ENCODE data around the gene DDX60.
"Not testable (repeated sequence)": the region's sequence is repeated elsewhere in the genome, so short reads cannot be mapped to it uniquely, and the experiment has no call there.

The DDX60 gene

DNA sequence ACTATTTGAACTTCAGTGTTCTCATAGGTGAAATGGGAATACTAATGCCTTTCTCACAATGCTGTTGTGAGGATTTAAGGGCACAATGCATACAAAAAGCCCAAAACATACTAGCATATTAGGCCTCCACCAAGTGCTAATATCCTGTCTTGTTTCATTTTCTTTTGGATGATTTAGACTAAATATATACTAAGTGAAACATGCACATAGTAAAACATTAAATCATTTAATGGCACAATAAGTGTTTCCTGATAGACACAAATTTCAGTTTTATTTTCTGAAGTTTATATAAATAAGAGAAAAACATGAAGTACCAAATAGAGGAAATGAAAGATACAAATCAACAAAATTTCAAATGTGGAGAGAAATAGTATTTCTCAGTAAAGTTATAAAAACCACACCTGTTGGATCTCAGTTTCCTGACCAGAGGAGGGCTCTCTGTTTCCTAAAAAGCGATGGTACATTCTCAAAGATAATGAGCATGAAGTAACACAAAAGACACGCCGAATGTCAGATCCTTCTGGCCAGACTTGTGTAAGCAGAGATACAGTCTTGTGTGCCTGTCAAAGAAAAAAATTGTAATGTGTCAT is 25.1 kb downstream of the DDX60 start:
- no peak for DNase-seq (ENCODE audit: low read depth in 4 of 4, low spot score in 1 of 4)

DNA sequence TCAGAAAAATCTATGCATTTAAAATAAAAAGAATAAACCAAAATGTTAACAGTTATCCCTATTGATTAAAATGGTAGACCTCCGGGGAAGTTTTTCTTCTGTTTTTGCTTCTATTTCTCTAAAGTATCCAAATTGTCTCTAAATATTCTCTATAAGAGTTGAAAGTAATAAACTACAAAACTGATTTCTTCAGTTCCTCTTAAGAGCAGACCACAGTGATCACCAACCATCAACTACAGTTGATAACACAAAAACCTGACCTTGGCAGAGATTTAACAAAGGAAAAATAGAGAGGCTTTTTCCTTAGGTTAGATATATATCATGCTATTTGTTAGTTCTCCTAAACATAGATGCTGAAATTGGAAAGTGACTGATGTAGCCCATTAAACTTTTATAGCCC is 27.3 kb downstream of the DDX60 start:
- no peak for DNase-seq (ENCODE audit: low read depth in 4 of 4, low spot score in 1 of 4)

- not testable (repeated sequence) for DNase-seq (ENCODE audit: low read depth in 4 of 4, low spot score in 1 of 4)
These were observed 32.7 kb downstream of the DDX60 start for GRCh38 chr4:168285850-168286249.

GRCh38 chr4:168279556-168279955 is 39.0 kb downstream of the DDX60 start:
- DNase-seq (ENCODE audit: low read depth in 4 of 4, low spot score in 1 of 4) = no peak

DNA sequence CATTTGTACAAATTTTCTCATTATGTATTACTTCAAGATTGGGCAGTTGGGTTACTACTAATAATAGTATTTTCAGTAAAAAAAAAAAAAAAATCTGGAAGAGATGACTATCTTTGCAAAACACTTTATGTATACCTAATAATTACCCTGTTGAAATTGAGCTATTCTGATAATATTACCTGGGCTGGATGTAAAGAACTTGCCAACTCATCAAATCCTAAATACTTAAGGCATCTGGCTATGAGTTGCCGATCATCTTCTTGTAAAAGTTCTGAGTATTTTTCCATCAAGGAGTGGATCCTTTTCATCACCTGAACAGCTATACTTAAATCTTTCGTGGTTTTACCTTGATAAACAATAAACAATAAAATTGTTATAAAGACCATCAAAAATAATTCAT is 42.7 kb downstream of the DDX60 start:
- DNase-seq (ENCODE audit: low read depth in 4 of 4, low spot score in 1 of 4) = no peak

GRCh38 chr4:168274871-168275270 is 43.7 kb downstream of the DDX60 start:
- DNase-seq (ENCODE audit: low read depth in 4 of 4, low spot score in 1 of 4) = no peak

- no peak for DNase-seq (ENCODE audit: low read depth in 4 of 4, low spot score in 1 of 4)
These were observed 44.7 kb downstream of the DDX60 start for GRCh38 chr4:168273838-168274237.

- DNase-seq (ENCODE audit: low read depth in 4 of 4, low spot score in 1 of 4) = no peak
These were observed 46.1 kb downstream of the DDX60 start for GRCh38 chr4:168272488-168272887.

GRCh38 chr4:168269896-168270295 is 48.7 kb downstream of the DDX60 start:
- DNase-seq (ENCODE audit: low read depth in 4 of 4, low spot score in 1 of 4) = no peak

- DNase-seq (ENCODE audit: low read depth in 4 of 4, low spot score in 1 of 4) = no peak
These were observed 53.2 kb downstream of the DDX60 start for GRCh38 chr4:168265327-168265726.

GRCh38 chr4:168264903-168265302 is 53.6 kb downstream of the DDX60 start:
- no peak for DNase-seq (ENCODE audit: low read depth in 4 of 4, low spot score in 1 of 4)

DNA sequence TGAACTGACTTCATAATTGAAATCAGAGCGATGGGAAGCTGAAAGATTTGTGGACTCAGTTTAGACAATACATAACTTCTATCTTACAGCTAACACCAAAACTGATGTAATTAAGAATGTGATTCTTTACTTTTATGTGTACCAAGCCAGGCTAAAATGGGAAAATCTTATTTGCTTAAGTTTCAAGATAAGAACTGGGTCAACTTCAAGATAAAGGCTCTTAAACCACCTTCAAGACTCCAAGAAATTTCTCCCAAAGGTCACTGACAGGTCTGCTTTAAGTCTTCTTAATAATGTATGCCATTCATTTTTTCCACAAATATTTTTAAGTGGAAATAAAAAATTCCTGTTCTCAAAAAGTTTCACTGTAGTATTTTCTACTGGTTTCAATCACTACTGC is 55.5 kb downstream of the DDX60 start:
- no peak for DNase-seq (ENCODE audit: low read depth in 4 of 4, low spot score in 1 of 4)

- DNase-seq (ENCODE audit: low read depth in 4 of 4, low spot score in 1 of 4) = no peak
These were observed 59.5 kb downstream of the DDX60 start for GRCh38 chr4:168259096-168259495.

DNA sequence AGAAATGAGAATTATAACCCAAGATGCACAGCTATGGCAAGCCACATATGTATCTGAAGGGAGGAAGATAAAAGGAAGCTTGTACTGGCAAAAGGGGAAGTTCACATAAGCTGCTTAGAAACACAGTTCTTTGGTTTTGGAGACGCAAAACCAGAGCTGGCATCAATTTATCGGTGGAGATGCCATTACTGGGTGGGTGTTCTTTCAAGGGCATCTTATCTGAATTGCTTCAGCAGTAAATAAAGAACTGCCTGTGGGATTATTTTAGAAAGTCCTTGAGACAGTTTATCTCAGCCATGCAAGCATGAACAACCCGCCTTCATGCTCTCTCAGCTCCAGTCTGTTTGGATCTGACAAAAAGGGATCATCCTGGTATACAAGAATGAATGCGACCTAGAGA is 60.8 kb downstream of the DDX60 start:
- no peak for DNase-seq (ENCODE audit: low read depth in 4 of 4, low spot score in 1 of 4)

- DNase-seq (ENCODE audit: low read depth in 4 of 4, low spot score in 1 of 4) = no peak
These were observed 70.3 kb downstream of the DDX60 start for GRCh38 chr4:168248176-168248710.

DNA sequence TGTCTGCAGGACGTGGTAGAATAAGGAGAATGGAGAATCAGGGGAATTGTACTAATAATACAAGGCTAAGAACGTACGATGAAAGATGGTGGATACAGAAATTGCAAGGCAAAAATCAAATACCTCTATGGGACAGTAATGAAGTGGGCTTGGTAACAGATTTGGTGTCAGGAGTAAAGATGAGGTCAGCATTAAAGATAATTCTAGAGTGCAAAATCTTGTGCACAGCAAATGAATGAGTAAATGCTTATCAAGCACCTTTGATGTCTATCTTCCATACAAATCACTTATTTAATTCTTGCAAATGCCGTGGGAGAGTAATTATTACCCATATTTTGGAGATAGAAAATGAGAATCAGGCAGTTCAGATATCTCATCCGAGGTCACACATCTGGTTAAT is 70.9 kb downstream of the DDX60 start:
- DNase-seq (ENCODE audit: low read depth in 4 of 4, low spot score in 1 of 4) = no peak

GRCh38 chr4:168241953-168242352 is 76.6 kb downstream of the DDX60 start:
- DNase-seq (ENCODE audit: low read depth in 4 of 4, low spot score in 1 of 4) = no peak

GRCh38 chr4:168240821-168241220 is 77.7 kb downstream of the DDX60 start:
- DNase-seq (ENCODE audit: low read depth in 4 of 4, low spot score in 1 of 4) = no peak

DNA sequence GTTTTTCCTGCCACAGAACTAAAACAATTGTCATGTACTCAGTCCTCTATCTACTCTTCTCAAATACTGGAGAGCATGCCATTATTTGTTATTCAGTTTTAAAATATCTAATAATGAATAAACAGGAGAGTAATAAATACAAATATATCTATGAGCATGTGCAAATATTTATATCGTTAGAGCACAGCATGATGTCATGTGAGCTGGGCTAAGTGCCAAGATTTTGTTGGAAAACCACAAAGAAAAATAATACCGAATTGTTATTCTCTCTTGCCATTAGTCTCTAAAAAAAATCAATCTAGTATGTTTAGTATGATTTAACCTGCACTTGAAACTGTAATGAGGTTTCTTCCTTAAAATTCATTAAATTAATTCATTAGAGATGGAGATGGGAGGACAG is 97.3 kb downstream of the DDX60 start:
- no peak for DNase-seq (ENCODE audit: low read depth in 4 of 4, low spot score in 1 of 4)

DNA sequence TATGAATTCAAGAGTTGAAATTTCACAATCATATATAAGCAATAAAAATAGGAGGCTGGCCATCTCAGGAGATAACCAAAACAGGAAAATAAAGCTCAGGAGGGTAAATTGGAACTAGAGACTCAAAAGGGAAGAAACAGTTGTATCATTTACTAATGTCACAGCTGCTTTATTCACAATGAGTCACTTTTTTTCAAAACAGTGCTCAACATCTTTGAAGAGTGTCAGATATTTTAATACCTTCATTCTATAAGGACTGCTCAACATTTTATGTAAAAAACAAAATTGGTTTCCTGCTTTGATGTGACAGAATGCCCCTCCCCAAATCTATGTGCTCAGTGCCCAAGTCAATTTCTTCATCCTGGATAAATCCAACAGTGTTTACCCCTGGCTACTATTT is 97.7 kb downstream of the DDX60 start:
- DNase-seq (ENCODE audit: low read depth in 4 of 4, low spot score in 1 of 4) = no peak

DNA sequence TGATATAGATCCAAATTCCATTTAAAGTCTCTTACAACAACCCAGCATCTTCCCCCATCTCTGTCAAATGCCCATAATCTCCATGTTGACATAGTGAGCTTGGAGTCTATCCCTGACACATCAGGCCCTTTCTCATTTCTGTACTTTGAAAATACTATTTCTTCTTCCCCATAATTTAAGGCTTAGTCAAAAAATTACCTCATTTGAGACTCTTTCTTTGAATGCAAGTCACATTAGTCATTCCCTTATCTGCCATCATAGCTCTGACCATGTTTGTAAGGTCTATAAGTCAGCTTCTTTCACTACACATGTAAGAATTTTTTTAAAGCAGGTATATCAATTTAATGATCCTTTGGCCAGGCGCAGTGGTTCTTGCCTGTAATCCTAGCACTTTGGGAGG is 99.9 kb downstream of the DDX60 start:
- no peak for DNase-seq (ENCODE audit: low read depth in 4 of 4, low spot score in 1 of 4)

GRCh38 chr4:168213511-168213910 is 105.0 kb downstream of the DDX60 start:
- not testable (repeated sequence) for DNase-seq (ENCODE audit: low read depth in 4 of 4, low spot score in 1 of 4)

DNA sequence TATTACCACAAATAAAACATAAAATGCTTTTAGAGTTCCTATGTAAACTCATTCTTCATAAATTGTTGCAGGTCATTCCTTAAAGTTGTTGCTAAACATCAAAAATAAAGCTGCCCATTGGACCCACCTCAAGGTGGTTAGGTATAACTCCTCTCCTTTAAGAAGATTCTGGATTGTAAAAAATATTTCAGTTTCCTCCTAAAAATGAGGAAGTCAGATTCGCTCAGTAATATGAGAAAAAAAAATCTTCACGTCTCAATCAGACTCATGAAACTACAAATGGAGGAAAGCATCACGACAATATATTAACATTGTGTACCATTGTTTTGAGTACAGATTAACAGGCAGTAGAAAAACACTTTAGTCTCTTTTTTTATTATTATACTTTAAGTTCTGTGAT is 105.9 kb downstream of the DDX60 start:
- DNase-seq (ENCODE audit: low read depth in 4 of 4, low spot score in 1 of 4) = no peak
